A673 (cell line): ENCODE data around the gene C21orf58. TPM values are rescaled to one million over a fixed set of nuclear protein-coding genes. Genes with fewer than 3 reads are reported as not detected.

Experiments
- BruUV-seq: library from RNA; stranded (reverse); fragments of 400-500 nt; replicated peaks from 2 replicates; lab custom pipeline; 2021; lab: Mats Ljungman, UMichigan
- CTCF ChIA-PET: fragments of 300-600 bp; sonication (Branson Sonifier 250); formaldehyde crosslinking; loops from one replicate; lab custom pipeline; 2022; ENCODE audit warnings: antibody characterized with exemption; lab: Charles Lee
- POLR2A ChIA-PET: fragments of 300-600 bp; sonication (Branson Sonifier 250); formaldehyde crosslinking; loops from one replicate; lab custom pipeline; 2022; ENCODE audit warnings: antibody characterized with exemption; ENCODE audit not compliant: low non-redundant PET; lab: Charles Lee
- DNase-seq: peaks from one replicate; pipeline ENCODE4 v3.0.0-alpha.2; 2015; ENCODE audit warnings: low spot score
- H3K27ac ChIP-seq: fragments of 200-600 bp; sonication (generic); 2 replicates; pipeline ENCODE4 v1.5.1; 2016; ENCODE audit warnings: mixed run types, low read depth, mild to moderate bottlenecking, mixed read lengths, antibody characterized with exemption, low read length; ENCODE audit not compliant: poor library complexity, severe bottlenecking
- H3K27me3 ChIP-seq: fragments of 200-600 bp; sonication (generic); replicated peaks from 2 replicates; pipeline ENCODE4 v1.6.1; 2017; ENCODE audit warnings: mixed run types, low read depth, mild to moderate bottlenecking, mixed read lengths, antibody characterized with exemption, low read length; ENCODE audit not compliant: insufficient read depth, poor library complexity
- H3K36me3 ChIP-seq: fragments of 200-600 bp; sonication (generic); 2 replicates; pipeline ENCODE4 v1.6.1; 2016; ENCODE audit warnings: mixed run types, mild to moderate bottlenecking, mixed read lengths, antibody characterized with exemption, low read length; ENCODE audit not compliant: insufficient read depth, poor library complexity, severe bottlenecking
- H3K4me1 ChIP-seq: fragments of 200-600 bp; sonication (generic); 2 replicates; pipeline ENCODE4 v1.6.1; 2017; ENCODE audit warnings: mixed run types, mild to moderate bottlenecking, mixed read lengths, antibody characterized with exemption, low read length; ENCODE audit not compliant: insufficient read depth, poor library complexity, severe bottlenecking
- H3K4me3 ChIP-seq: fragments of 200-600 bp; sonication (generic); 2 replicates; pipeline ENCODE4 v1.5.1; 2016; ENCODE audit warnings: low read depth, mixed run types, mild to moderate bottlenecking, mixed read lengths, low read length; ENCODE audit not compliant: poor library complexity, severe bottlenecking
- H3K9me3 ChIP-seq: fragments of 200-600 bp; sonication (generic); 2 replicates; pipeline ENCODE4 v1.6.1; 2016; ENCODE audit warnings: mixed run types, low read depth, mild to moderate bottlenecking, mixed read lengths, antibody characterized with exemption, low read length; ENCODE audit not compliant: poor library complexity, severe bottlenecking
- CTCF ChIP-seq: fragments of 300-800, 200-600 bp; sonication (generic); conservative IDR thresholded peaks from 2 replicates; pipeline ENCODE4 v1.5.1; 2017; ENCODE audit warnings: low read depth, mild to moderate bottlenecking, antibody characterized with exemption, low read length, moderate library complexity, mixed read lengths
- EZH2 ChIP-seq: fragments of 200-600 bp; sonication (generic); IDR thresholded peaks from 2 replicates; pipeline ENCODE4 v1.6.1; 2017; ENCODE audit warnings: borderline replicate concordance, low read depth, mild to moderate bottlenecking, mixed read lengths, antibody characterized with exemption, low read length; ENCODE audit not compliant: poor library complexity, severe bottlenecking
- intact Hi-C: fragments of 100-400 bp; cut with micrococcal nuclease; formaldehyde crosslinking; loops from one replicate; pipeline ENCODE4 v1.10.0; 2022; ENCODE audit not compliant: unreplicated experiment
- total RNA-seq: library from RNA; stranded (reverse); gene quantifications from 2 replicates; pipeline ENCODE4 v1.2.3, GENCODE V29; 2021

C21orf58 gene
- total RNA-seq, 1 experiment from 2014 or later, result 41.2 TPM

GRCh38 chr21:46284733-46285132 lies 38.9 kb downstream of the C21orf58 start:
- Histone ChIP-seq H3K36me3 (peaks cover 36% of the 10 kb centered on the region), H3K4me1 (peaks cover 41% of the 10 kb centered on the region), H3K27ac (peak overlapping the region; percentile 97), H3K4me3 (peak overlapping the region; percentile 97), H3K9me3 (no peaks in the 10 kb centered on the region), H3K27me3 (no peaks in the 10 kb centered on the region)
- intact Hi-C loops, result no loop called here
- TF ChIP-seq CTCF (no peak), EZH2 (no peak)
- BruUV-seq, result no TSS peak
- no peak for DNase-seq
- ChIA-PET POLR2A (no interaction called here), CTCF (interaction anchor here (0.9 kb wide), 1 partner anchor 25 kb away, joined by 5 read pairs; no protein-coding TSS in a partner anchor)

GRCh38 chr21:46284077-46284644 lies 39.5 kb downstream of the C21orf58 start:
- Histone ChIP-seq H3K9me3 (no peaks in the 10 kb centered on the region), H3K27ac (no peak overlapping the region), H3K4me3 (peak overlapping the region; percentile 97), H3K4me1 (peaks cover 41% of the 10 kb centered on the region), H3K27me3 (no peaks in the 10 kb centered on the region), H3K36me3 (peaks cover 41% of the 10 kb centered on the region)
- intact Hi-C loops, result no loop called here
- ChIA-PET CTCF (interaction anchor here (0.9 kb wide), 1 partner anchor 24 kb away, joined by 5 read pairs; no protein-coding TSS in a partner anchor), POLR2A (no interaction called here)
- TF ChIP-seq EZH2 (no peak), CTCF (no peak)
- no TSS peak for BruUV-seq
- no peak for DNase-seq

GRCh38 chr21:46274797-46275390 lies 48.8 kb downstream of the C21orf58 start:
- CTCF ChIA-PET, result no interaction called here

More at GRCh38 chr21:46274797-46275390, 48.8 kb downstream of the C21orf58 start:
- intact Hi-C loops, result no loop called here
- POLR2A ChIA-PET, result interaction anchor here (0.6 kb wide), 1 partner anchor 29 kb away, joined by 5 read pairs; no protein-coding TSS in a partner anchor
- H3K4me1 ChIP-seq, result no peaks in the 10 kb centered on the region
- no peaks in the 10 kb centered on the region for H3K9me3 ChIP-seq
- H3K27ac ChIP-seq, result no peak overlapping the region
- no peak for TF ChIP-seq EZH2
- no peak for TF ChIP-seq CTCF
- H3K27me3 ChIP-seq, result no peaks in the 10 kb centered on the region
- H3K4me3 ChIP-seq, result no peak overlapping the region
- BruUV-seq, result no TSS peak
- no peak for DNase-seq
- peaks cover 91% of the 10 kb centered on the region for H3K36me3 ChIP-seq
